ENCODE data around the gene SETD6.

SETD6 gene

DNA sequence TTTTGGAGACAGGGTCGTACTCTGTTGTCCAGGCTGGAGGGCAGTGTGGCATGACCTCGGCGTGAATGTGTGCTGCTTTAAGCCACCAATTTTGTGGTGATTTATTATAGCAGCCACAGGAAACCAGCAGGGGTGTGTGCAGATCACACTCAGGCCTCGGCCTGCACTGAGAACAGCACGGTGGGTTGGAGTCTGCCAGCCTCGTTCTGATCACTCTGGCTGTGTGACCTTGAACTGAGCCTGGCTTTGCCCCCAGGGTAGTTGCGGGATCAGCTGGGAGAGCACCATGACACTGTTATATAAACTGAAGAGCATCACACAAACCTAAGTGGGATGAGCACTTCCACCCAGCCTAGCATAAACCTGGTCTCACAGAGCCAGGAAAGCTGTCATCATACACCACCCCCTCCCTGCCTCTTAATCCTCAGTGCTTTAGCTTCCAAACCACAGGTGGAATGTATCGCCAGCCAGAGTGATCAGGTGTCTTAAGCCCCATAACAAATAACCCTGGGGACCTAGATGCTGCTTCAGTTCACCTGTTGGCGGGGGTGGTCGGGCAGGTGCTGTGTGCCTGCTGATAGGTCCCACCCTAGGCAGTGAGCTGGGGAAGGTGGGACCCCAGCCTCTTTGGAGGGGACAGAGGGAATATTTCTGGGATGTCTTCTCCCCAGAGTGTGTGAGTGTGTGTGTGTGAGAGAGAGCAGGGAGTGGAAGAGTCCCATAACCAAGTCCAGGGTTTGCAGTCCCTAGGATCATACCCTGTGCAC is 43.9 kb upstream of the SETD6 start:
- H2AFZ ChIP-seq (ENCODE audit: low read length) = no peak overlapping the region
- H3K4me3 ChIP-seq (ENCODE audit: low read length in 2 of 2) = peak overlapping the region in 1 of 2 donors; percentile 37
- H3K9ac ChIP-seq (ENCODE audit: low read depth, low read length, poor library complexity) = no peak overlapping the region
- no peak overlapping the region for H4K91ac ChIP-seq (ENCODE audit: low read depth, low read length, poor library complexity)
- no peak overlapping the region for H3K4me2 ChIP-seq (ENCODE audit: insufficient read depth, low read length, poor library complexity, severe bottlenecking)
- H3K36me3 ChIP-seq (replicated peaks in 1 of 2; ENCODE audit: control insufficient read depth in 2 of 2, insufficient read depth in 2 of 2, low read length in 2 of 2) = no peaks in the 10 kb centered on the region
- H3K79me1 ChIP-seq (ENCODE audit: low read depth, low read length) = no peaks in the 10 kb centered on the region
- DNase-seq (ENCODE audit: low spot score) = no peak
- H2BK12ac ChIP-seq (ENCODE audit: low read length) = no peak overlapping the region
- no peak overlapping the region for H3K18ac ChIP-seq (ENCODE audit: low read length)
- no peak overlapping the region for H3K14ac ChIP-seq (ENCODE audit: low read length)
- H3K23ac ChIP-seq (ENCODE audit: low read depth, low read length, poor library complexity) = no peak overlapping the region
- no peaks in the 10 kb centered on the region for H3K9me3 ChIP-seq (replicated peaks in 1 of 2; ENCODE audit: control insufficient read depth in 2 of 2, insufficient read depth in 1 of 2, low read depth in 1 of 2, low read length in 2 of 2)
- H3K4me1 ChIP-seq (ENCODE audit: control insufficient read depth in 2 of 2, insufficient read depth in 1 of 2, low read depth in 1 of 2, low read length in 2 of 2) = no peaks in the 10 kb centered on the region
- H2AK5ac ChIP-seq (ENCODE audit: low read depth, low read length) = no peak overlapping the region
- WGBS, 2 donors (ENCODE audit: extremely low coverage in 2 of 2, insufficient read length in 2 of 2, insufficient replicate concordance in 1 of 2) = no CpG with 5 or more reads among the region's 10 CpGs
- no peak overlapping the region for H4K8ac ChIP-seq (ENCODE audit: low read depth, low read length)
- H2BK15ac ChIP-seq (ENCODE audit: low read length) = no peak overlapping the region
- no peak overlapping the region for H2BK120ac ChIP-seq (ENCODE audit: low read depth, low read length)
- H3K27me3 ChIP-seq (ENCODE audit: control insufficient read depth in 3 of 3, insufficient read depth in 3 of 3, low read depth in 1 of 3, low read length in 3 of 3) = peaks cover 0 to 69% (median 4%) of the 10 kb centered on the region in 3 experiments
- no peak overlapping the region for H2BK5ac ChIP-seq (ENCODE audit: low read length)
- no peak overlapping the region for H3K27ac ChIP-seq (replicated peaks; ENCODE audit: low read length)
- no peak overlapping the region for H3K4ac ChIP-seq (ENCODE audit: low read length)

DNA sequence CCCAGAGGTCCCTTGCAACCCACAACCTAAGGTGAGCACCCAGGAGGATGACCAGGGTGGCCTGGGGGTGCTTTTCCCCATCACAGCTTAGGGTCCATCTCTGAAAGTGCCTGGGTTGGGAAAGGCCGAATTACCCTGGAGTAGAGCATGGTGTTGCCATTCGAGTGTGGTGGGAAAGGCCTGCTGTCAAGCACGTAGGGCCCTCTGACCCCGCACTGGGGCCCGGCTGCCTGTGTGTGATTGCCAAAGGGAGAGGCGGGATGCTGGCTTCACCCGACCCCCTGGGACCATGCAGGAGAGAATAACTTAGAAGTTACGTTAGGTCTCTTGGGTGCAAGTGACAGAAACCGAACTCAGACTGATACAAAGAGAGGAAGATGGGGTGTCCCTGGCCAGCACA is 43.1 kb upstream of the SETD6 start:
- Histone ChIP-seq H2BK12ac (ENCODE audit: low read length) (no peak overlapping the region), H3K4ac (ENCODE audit: low read length) (no peak overlapping the region), H3K23ac (ENCODE audit: low read depth, low read length, poor library complexity) (no peak overlapping the region), H3K9me3 (replicated peaks in 1 of 2; ENCODE audit: control insufficient read depth in 2 of 2, insufficient read depth in 1 of 2, low read depth in 1 of 2, low read length in 2 of 2) (no peaks in the 10 kb centered on the region), H3K9ac (ENCODE audit: low read depth, low read length, poor library complexity) (no peak overlapping the region), H3K14ac (ENCODE audit: low read length) (no peak overlapping the region), H2AFZ (ENCODE audit: low read length) (no peak overlapping the region), H4K8ac (ENCODE audit: low read depth, low read length) (no peak overlapping the region), H3K27ac (replicated peaks; ENCODE audit: low read length) (no peak overlapping the region), H2BK5ac (ENCODE audit: low read length) (no peak overlapping the region), H3K36me3 (replicated peaks in 1 of 2; ENCODE audit: control insufficient read depth in 2 of 2, insufficient read depth in 2 of 2, low read length in 2 of 2) (no peaks in the 10 kb centered on the region), H2BK120ac (ENCODE audit: low read depth, low read length) (no peak overlapping the region), H3K4me1 (ENCODE audit: control insufficient read depth in 2 of 2, insufficient read depth in 1 of 2, low read depth in 1 of 2, low read length in 2 of 2) (no peaks in the 10 kb centered on the region), H3K27me3 (ENCODE audit: control insufficient read depth in 3 of 3, insufficient read depth in 3 of 3, low read depth in 1 of 3, low read length in 3 of 3) (peaks cover 0 to 62% (median 2%) of the 10 kb centered on the region in 3 experiments), H3K4me3 (ENCODE audit: low read length in 2 of 2) (no peak overlapping the region), H2BK15ac (ENCODE audit: low read length) (no peak overlapping the region), H3K18ac (ENCODE audit: low read length) (no peak overlapping the region), H2AK5ac (ENCODE audit: low read depth, low read length) (no peak overlapping the region), H4K91ac (ENCODE audit: low read depth, low read length, poor library complexity) (no peak overlapping the region), H3K4me2 (ENCODE audit: insufficient read depth, low read length, poor library complexity, severe bottlenecking) (no peak overlapping the region), H3K79me1 (ENCODE audit: low read depth, low read length) (no peaks in the 10 kb centered on the region)
- WGBS, 2 donors (ENCODE audit: extremely low coverage in 2 of 2, insufficient read length in 2 of 2, insufficient replicate concordance in 1 of 2) = no CpG with 5 or more reads among the region's 9 CpGs
- DNase-seq (ENCODE audit: low spot score) = no peak

GRCh38 chr16:58472827-58473226 is 42.5 kb upstream of the SETD6 start:
- no peak overlapping the region for H3K4me3 ChIP-seq (ENCODE audit: low read length in 2 of 2)
- no CpG with 5 or more reads among the region's 3 CpGs for WGBS, 2 donors (ENCODE audit: extremely low coverage in 2 of 2, insufficient read length in 2 of 2, insufficient replicate concordance in 1 of 2)
- no peak overlapping the region for H2BK5ac ChIP-seq (ENCODE audit: low read length)
- H2BK12ac ChIP-seq (ENCODE audit: low read length) = no peak overlapping the region
- H3K4ac ChIP-seq (ENCODE audit: low read length) = no peak overlapping the region
- H3K4me2 ChIP-seq (ENCODE audit: insufficient read depth, low read length, poor library complexity, severe bottlenecking) = no peak overlapping the region
- H2BK15ac ChIP-seq (ENCODE audit: low read length) = no peak overlapping the region
- no peak for DNase-seq (ENCODE audit: low spot score)
- H2AK5ac ChIP-seq (ENCODE audit: low read depth, low read length) = no peak overlapping the region
- no peak overlapping the region for H4K8ac ChIP-seq (ENCODE audit: low read depth, low read length)
- no peak overlapping the region for H2AFZ ChIP-seq (ENCODE audit: low read length)
- H3K27me3 ChIP-seq (ENCODE audit: control insufficient read depth in 3 of 3, insufficient read depth in 3 of 3, low read depth in 1 of 3, low read length in 3 of 3) = peaks cover 0 to 58% (median 2%) of the 10 kb centered on the region in 3 experiments
- H3K4me1 ChIP-seq (ENCODE audit: control insufficient read depth in 2 of 2, insufficient read depth in 1 of 2, low read depth in 1 of 2, low read length in 2 of 2) = no peaks in the 10 kb centered on the region
- H4K91ac ChIP-seq (ENCODE audit: low read depth, low read length, poor library complexity) = no peak overlapping the region
- no peaks in the 10 kb centered on the region for H3K9me3 ChIP-seq (replicated peaks in 1 of 2; ENCODE audit: control insufficient read depth in 2 of 2, insufficient read depth in 1 of 2, low read depth in 1 of 2, low read length in 2 of 2)
- no peak overlapping the region for H3K27ac ChIP-seq (replicated peaks; ENCODE audit: low read length)
- H3K36me3 ChIP-seq (replicated peaks in 1 of 2; ENCODE audit: control insufficient read depth in 2 of 2, insufficient read depth in 2 of 2, low read length in 2 of 2) = no peaks in the 10 kb centered on the region
- H3K23ac ChIP-seq (ENCODE audit: low read depth, low read length, poor library complexity) = no peak overlapping the region
- H2BK120ac ChIP-seq (ENCODE audit: low read depth, low read length) = no peak overlapping the region
- no peak overlapping the region for H3K9ac ChIP-seq (ENCODE audit: low read depth, low read length, poor library complexity)
- no peaks in the 10 kb centered on the region for H3K79me1 ChIP-seq (ENCODE audit: low read depth, low read length)
- no peak overlapping the region for H3K14ac ChIP-seq (ENCODE audit: low read length)
- no peak overlapping the region for H3K18ac ChIP-seq (ENCODE audit: low read length)

DNA sequence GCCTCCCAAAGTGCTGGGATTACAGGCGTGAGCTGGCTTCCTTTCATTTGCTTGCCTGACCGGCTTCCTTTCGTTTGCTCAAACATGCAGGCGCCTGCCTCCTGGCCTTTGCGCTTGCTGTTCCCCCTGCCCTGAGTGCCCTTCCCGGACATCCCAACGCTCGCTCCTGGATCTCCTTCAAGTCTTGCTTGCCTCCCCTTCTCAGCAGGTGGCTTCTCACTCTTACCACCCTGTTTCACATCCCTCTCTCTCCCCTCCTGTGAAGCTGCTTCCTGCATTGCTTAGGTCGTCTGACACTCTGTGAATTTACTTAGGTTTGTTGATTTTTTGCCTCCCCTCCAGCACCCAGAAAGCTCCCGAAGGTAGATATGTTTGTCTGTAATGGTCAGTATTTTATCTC is 41.0 kb upstream of the SETD6 start:
- Histone ChIP-seq H2BK120ac (ENCODE audit: low read depth, low read length) (no peak overlapping the region), H3K27ac (replicated peaks; ENCODE audit: low read length) (no peak overlapping the region), H3K79me1 (ENCODE audit: low read depth, low read length) (no peaks in the 10 kb centered on the region), H4K8ac (ENCODE audit: low read depth, low read length) (no peak overlapping the region), H3K36me3 (replicated peaks in 1 of 2; ENCODE audit: control insufficient read depth in 2 of 2, insufficient read depth in 2 of 2, low read length in 2 of 2) (no peaks in the 10 kb centered on the region), H3K9me3 (replicated peaks in 1 of 2; ENCODE audit: control insufficient read depth in 2 of 2, insufficient read depth in 1 of 2, low read depth in 1 of 2, low read length in 2 of 2) (no peaks in the 10 kb centered on the region), H2BK15ac (ENCODE audit: low read length) (no peak overlapping the region), H3K4me3 (ENCODE audit: low read length in 2 of 2) (no peak overlapping the region), H3K23ac (ENCODE audit: low read depth, low read length, poor library complexity) (no peak overlapping the region), H3K4me1 (ENCODE audit: control insufficient read depth in 2 of 2, insufficient read depth in 1 of 2, low read depth in 1 of 2, low read length in 2 of 2) (no peaks in the 10 kb centered on the region), H2AK5ac (ENCODE audit: low read depth, low read length) (no peak overlapping the region), H3K9ac (ENCODE audit: low read depth, low read length, poor library complexity) (no peak overlapping the region), H3K18ac (ENCODE audit: low read length) (no peak overlapping the region), H3K14ac (ENCODE audit: low read length) (no peak overlapping the region), H2BK5ac (ENCODE audit: low read length) (no peak overlapping the region), H2AFZ (ENCODE audit: low read length) (no peak overlapping the region), H3K4ac (ENCODE audit: low read length) (no peak overlapping the region), H4K91ac (ENCODE audit: low read depth, low read length, poor library complexity) (no peak overlapping the region), H2BK12ac (ENCODE audit: low read length) (no peak overlapping the region), H3K4me2 (ENCODE audit: insufficient read depth, low read length, poor library complexity, severe bottlenecking) (no peak overlapping the region), H3K27me3 (ENCODE audit: control insufficient read depth in 3 of 3, insufficient read depth in 3 of 3, low read depth in 1 of 3, low read length in 3 of 3) (peaks cover 0 to 46% (median 0%) of the 10 kb centered on the region in 3 experiments)
- no CpG with 5 or more reads among the region's 10 CpGs for WGBS, 2 donors (ENCODE audit: extremely low coverage in 2 of 2, insufficient read length in 2 of 2, insufficient replicate concordance in 1 of 2)
- no peak for DNase-seq (ENCODE audit: low spot score)
